Body of pancreas (tissue), 4 donors: ENCODE measurements around the gene DVL2.

Experiments used
- CTCF ChIP-seq, 7 experiments: fragments of 450-650 bp in 4 of 7; fragments of 200-600 bp in 3 of 7; sonication (generic) in 3 of 7; IDR thresholded peaks; one replicate each; pipeline ENCODE4 v1.5.1; 2016 to 2019; ENCODE audit warnings: antibody characterized with exemption in 7 of 7
- POLR2A ChIP-seq, 3 donors: fragments of 450-650 bp; IDR thresholded peaks; one replicate each; pipeline ENCODE4 v1.6.1; 2016; ENCODE audit warnings: antibody characterized with exemption in 3 of 3, mild to moderate bottlenecking in 2 of 3

- no peak for TF ChIP-seq POLR2A (IDR thresholded peaks at IDR 0.05)
- TF ChIP-seq CTCF (IDR thresholded peaks at IDR 0.05): no peak
These were observed 28.9 kb upstream of the DVL2 start for GRCh38 chr17:7262935-7263800.
